Measurements from ENCODE around the gene AKR1E2. TPM values are rescaled to one million over a fixed set of nuclear protein-coding genes. Genes with fewer than 3 reads are reported as not detected.

Gene AKR1E2
- total RNA-seq (0.42 TPM in 1 of 2 replicates, not detected in the other), polyA plus RNA-seq (not detected in 2 replicates), polyA minus RNA-seq (0.93 TPM in 1 of 2 replicates, not detected in the other)
- total RNA-seq (2013), result 1.1 TPM

DNA sequence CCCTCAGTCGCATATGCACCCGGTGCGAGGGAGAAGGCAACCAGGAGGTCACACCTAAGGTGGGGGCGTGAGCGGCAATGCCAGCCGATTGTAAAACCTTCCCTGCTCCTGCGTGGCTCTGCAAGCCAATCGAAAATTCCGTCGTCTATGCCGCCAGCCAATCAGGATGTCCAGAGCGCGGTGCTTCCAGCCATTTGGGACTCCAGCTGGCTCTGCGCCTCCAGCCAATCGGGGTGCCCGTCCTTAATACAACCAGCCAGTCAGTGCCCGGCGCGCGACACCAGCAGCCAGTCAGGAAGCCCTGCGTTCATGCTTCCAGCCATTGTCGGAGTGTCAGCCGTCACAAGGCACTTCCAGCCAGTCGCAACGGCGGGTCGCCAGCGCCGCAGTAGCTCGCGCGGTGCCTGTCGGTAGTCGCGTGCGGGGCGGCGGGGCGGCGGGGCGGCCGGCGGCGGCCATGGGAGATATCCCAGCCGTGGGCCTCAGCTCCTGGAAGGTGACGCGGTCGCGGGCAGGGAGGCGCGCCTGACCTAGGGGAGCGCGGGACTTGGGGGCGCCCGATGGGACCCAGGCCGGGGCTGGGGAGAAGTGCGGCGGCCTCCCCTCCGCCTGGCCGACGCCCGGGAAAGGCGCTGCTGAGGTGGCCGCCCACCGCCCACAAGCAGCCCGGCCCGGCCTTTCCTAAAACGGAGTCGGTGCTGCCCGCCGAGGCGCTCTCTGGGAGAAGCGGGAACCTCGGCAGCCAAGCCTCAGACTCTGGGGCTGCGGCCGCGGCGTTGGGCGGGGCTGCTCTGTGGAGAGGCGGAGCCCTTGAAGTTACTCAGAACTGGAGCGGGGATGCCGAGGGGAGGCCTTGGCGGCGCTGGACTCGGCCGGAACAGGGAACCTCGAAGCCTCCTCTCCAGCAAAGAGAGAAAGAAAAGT lies at the start of gene AKR1E2:
TSS of gene AKR1E2 (plus strand) at position 340 of the 924 bp plus-strand sequence. CDS start at position 458, 118 bp downstream.
- peak; percentile 69 for ATAC-seq (ENCODE audit: low read depth)
- Histone ChIP-seq H2AFZ (ENCODE audit: insufficient read depth, low read depth, low read length, poor library complexity, severe bottlenecking) (peak within 1 kb of the TSS; percentile 72), H3K4me3 (ENCODE audit: control extremely low read depth in 1 of 5, extremely low read depth in 1 of 5, insufficient read depth in 1 of 5, low read depth in 2 of 5, low read length in 4 of 5) (peak within 1 kb of the TSS in 4 of 5 experiments; percentile 11 to 43 (median 38)), H3K9me3 (ENCODE audit: control extremely low read depth in 1 of 3, control insufficient read depth in 2 of 3, insufficient read depth in 1 of 3, low read length in 2 of 3) (peaks cover 0 to 14% (median 0%) of the 10 kb centered on the region in 3 donors), H3K4me2 (replicated peaks; ENCODE audit: low read depth, low read length, poor library complexity, severe bottlenecking) (peak within 1 kb of the TSS; percentile 72), H3K4me1 (ENCODE audit: control insufficient read depth in 2 of 2, insufficient read depth in 2 of 2, low read length in 2 of 2) (peaks cover 0 to 3% of the 10 kb centered on the region in 2 donors), H4K20me1 (ENCODE audit: control insufficient read depth, insufficient read depth, low read length, poor library complexity, severe bottlenecking) (no peaks in the 10 kb centered on the region), H3K79me2 (ENCODE audit: control insufficient read depth, insufficient read depth, low read length) (no peaks in the 10 kb centered on the region), H3K27me3 (replicated peaks in 1 of 4; ENCODE audit: control extremely low read depth in 1 of 4, control insufficient read depth in 3 of 4, insufficient read depth in 4 of 4, low read length in 3 of 4) (peaks cover 0 to 35% (median 7%) of the 10 kb centered on the region in 4 experiments), H3K27ac (ENCODE audit: low read length in 2 of 2) (no peak within 1 kb of the TSS), H3K36me3 (replicated peaks in 1 of 2; ENCODE audit: control extremely low read depth in 1 of 2, control insufficient read depth in 1 of 2, extremely low read depth in 1 of 2, insufficient read depth in 2 of 2, low read length in 1 of 2) (no peaks in the 10 kb centered on the region), H3K9ac (ENCODE audit: low read length) (peak within 1 kb of the TSS; percentile 24)
- WGBS (ENCODE audit: insufficient coverage), result 12% methylated on average over 87 of the region's 87 CpGs
- Mint-ChIP-seq H3K27ac (no peak within 1 kb of the TSS), H3K9me3 (ENCODE audit: insufficient read depth) (no peaks in the 10 kb centered on the region), H3K27me3 (peaks cover 67% of the 10 kb centered on the region), H3K4me3 (peak within 1 kb of the TSS; percentile 65), H3K4me1 (peaks cover 5% of the 10 kb centered on the region)
- no peak for TF ChIP-seq EZH2 (IDR thresholded peaks at IDR 0.05; ENCODE audit: borderline replicate concordance, insufficient read depth, low read depth, low read length, poor library complexity, severe bottlenecking)
- TF ChIP-seq, protein P1, sequence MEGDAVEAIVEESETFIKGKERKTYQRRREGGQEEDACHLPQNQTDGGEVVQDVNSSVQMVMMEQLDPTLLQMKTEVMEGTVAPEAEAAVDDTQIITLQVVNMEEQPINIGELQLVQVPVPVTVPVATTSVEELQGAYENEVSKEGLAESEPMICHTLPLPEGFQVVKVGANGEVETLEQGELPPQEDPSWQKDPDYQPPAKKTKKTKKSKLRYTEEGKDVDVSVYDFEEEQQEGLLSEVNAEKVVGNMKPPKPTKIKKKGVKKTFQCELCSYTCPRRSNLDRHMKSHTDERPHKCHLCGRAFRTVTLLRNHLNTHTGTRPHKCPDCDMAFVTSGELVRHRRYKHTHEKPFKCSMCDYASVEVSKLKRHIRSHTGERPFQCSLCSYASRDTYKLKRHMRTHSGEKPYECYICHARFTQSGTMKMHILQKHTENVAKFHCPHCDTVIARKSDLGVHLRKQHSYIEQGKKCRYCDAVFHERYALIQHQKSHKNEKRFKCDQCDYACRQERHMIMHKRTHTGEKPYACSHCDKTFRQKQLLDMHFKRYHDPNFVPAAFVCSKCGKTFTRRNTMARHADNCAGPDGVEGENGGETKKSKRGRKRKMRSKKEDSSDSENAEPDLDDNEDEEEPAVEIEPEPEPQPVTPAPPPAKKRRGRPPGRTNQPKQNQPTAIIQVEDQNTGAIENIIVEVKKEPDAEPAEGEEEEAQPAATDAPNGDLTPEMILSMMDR (IDR thresholded peaks at IDR 0.05), result no peak
- peak; percentile 62 for DNase-seq
- intact Hi-C loops (cut with micrococcal nuclease), result no loop called here
- ChIA-PET POLR2A (no interaction called here), CTCF (interaction anchor here (0.6 to 1.3 kb wide), 3 partner anchors 7 to 13 kb away, joined by 3 to 4 read pairs (median 3); no protein-coding TSS in a partner anchor)

DNA sequence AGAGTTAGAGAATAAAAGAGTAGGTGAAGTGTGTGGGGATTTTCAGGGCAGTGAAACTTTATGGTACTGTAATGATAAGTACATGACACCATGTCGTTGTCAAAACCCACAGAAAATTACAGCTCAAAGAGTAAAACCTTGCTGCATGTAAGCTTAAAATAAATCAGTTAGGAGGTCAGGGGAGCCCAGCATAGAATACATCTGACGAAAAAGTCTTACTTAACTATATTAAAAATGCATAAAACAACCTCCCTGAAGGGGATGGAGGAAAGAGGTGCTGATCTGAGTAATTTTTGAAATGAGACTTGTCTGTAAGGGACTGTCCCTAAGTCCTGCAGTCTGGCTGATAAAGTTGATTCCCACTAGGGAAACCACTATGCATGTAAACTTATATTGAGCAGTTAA lies 49.8 kb upstream of the AKR1E2 start:
- no peaks in the 10 kb centered on the region for H3K36me3 ChIP-seq (replicated peaks in 1 of 2; ENCODE audit: control extremely low read depth in 1 of 2, control insufficient read depth in 1 of 2, extremely low read depth in 1 of 2, insufficient read depth in 2 of 2, low read length in 1 of 2)
- TF ChIP-seq, protein P1 (IDR thresholded peaks at IDR 0.05), result no peak
- no peak for TF ChIP-seq EZH2 (IDR thresholded peaks at IDR 0.05; ENCODE audit: borderline replicate concordance, insufficient read depth, low read depth, low read length, poor library complexity, severe bottlenecking)
- ChIA-PET POLR2A (no interaction called here), CTCF (no interaction called here)
- no peaks in the 10 kb centered on the region for H3K4me1 Mint-ChIP-seq
- no peaks in the 10 kb centered on the region for H3K9me3 ChIP-seq (ENCODE audit: control extremely low read depth in 1 of 3, control insufficient read depth in 2 of 3, insufficient read depth in 1 of 3, low read length in 2 of 3)
- no peak overlapping the region for H3K4me3 Mint-ChIP-seq
- H3K27ac Mint-ChIP-seq, result no peak overlapping the region
- ATAC-seq (ENCODE audit: low read depth), result no peak
- H2AFZ ChIP-seq (ENCODE audit: insufficient read depth, low read depth, low read length, poor library complexity, severe bottlenecking), result no peak overlapping the region
- no peak overlapping the region for H3K4me2 ChIP-seq (replicated peaks; ENCODE audit: low read depth, low read length, poor library complexity, severe bottlenecking)
- no peaks in the 10 kb centered on the region for H3K79me2 ChIP-seq (ENCODE audit: control insufficient read depth, insufficient read depth, low read length)
- H3K27me3 ChIP-seq (replicated peaks in 1 of 4; ENCODE audit: control extremely low read depth in 1 of 4, control insufficient read depth in 3 of 4, insufficient read depth in 4 of 4, low read length in 3 of 4), result peaks cover 0 to 3% (median 1%) of the 10 kb centered on the region in 4 experiments
- no peak overlapping the region for H3K27ac ChIP-seq (ENCODE audit: low read length in 2 of 2)
- DNase-seq, result no peak
- peaks cover 24% of the 10 kb centered on the region for H3K27me3 Mint-ChIP-seq
- no peak overlapping the region for H3K4me3 ChIP-seq (ENCODE audit: control extremely low read depth in 1 of 5, extremely low read depth in 1 of 5, insufficient read depth in 1 of 5, low read depth in 2 of 5, low read length in 4 of 5)
- no peaks in the 10 kb centered on the region for H3K4me1 ChIP-seq (ENCODE audit: control insufficient read depth in 2 of 2, insufficient read depth in 2 of 2, low read length in 2 of 2)
- H4K20me1 ChIP-seq (ENCODE audit: control insufficient read depth, insufficient read depth, low read length, poor library complexity, severe bottlenecking), result no peaks in the 10 kb centered on the region
- H3K9ac ChIP-seq (ENCODE audit: low read length), result no peak overlapping the region
- no CpG with 5 or more reads among the region's 2 CpGs for WGBS (ENCODE audit: insufficient coverage)
- H3K9me3 Mint-ChIP-seq (ENCODE audit: insufficient read depth), result no peaks in the 10 kb centered on the region
- intact Hi-C loops (cut with micrococcal nuclease), result no loop called here
